ENCODE data around the gene NMB.
"Not testable (repeated sequence)": the region's sequence is repeated elsewhere in the genome, so short reads cannot be mapped to it uniquely, and the experiment has no call there.

NMB gene

DNA sequence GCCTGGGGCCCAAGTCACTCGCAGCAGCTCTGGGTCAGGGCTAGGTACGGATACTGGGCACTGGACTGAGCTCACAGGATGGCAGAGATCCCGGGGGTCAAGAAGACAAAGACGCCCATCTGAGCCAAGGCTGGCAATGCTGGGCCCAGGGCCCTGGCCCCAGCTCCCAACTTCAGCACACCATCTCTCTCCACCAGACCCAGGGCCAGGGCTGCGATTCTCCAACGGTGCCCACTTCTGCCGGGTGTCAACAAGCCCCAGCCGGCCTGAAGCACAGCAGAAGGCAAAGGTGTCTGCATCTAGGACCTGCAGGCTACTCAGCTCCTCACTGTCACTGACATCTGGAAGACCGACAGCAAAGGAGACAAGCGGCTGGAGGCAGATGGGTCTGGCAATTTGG lies 12.5 kb downstream of the NMB start:
- Histone ChIP-seq H3K27me3 (replicated peaks; ENCODE audit: control insufficient read depth, insufficient read depth, low read length, poor library complexity, severe bottlenecking) (no peaks in the 10 kb centered on the region), H3K4me1 (ENCODE audit: control insufficient read depth, insufficient read depth, low read length, poor library complexity, severe bottlenecking) (no peaks in the 10 kb centered on the region), H3K4me3 (ENCODE audit: insufficient read depth, low read depth, low read length, poor library complexity, severe bottlenecking) (no peak overlapping the region), H3K27ac (ENCODE audit: insufficient read depth, low read length, poor library complexity, severe bottlenecking) (no peak overlapping the region), H3K36me3 (ENCODE audit: control insufficient read depth, insufficient read depth, low read length) (peaks cover 75% of the 10 kb centered on the region), H3K9me3 (ENCODE audit: control insufficient read depth, low read length) (no peaks in the 10 kb centered on the region)
- no peak for DNase-seq

DNA sequence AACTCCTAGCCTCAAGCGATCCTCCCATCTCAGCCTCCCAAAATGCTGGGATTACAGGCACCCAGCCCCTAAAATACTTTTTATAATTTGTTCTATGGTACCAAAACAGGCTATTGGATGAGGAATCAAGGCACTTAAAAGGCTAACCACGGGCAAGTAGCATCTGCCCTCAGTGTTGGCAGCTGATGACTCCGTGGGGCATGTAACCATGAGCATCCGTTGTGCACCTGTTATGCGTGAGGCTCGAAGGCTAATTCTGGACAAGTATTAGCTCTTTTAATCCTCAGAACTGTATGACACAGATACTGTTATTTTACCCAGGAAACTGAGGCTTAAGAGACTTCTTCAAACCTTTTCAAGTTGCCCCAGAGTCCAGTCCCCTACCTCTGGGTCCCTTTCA lies 14.2 kb downstream of the NMB start:
- H3K4me3 ChIP-seq (ENCODE audit: insufficient read depth, low read depth, low read length, poor library complexity, severe bottlenecking): no peak overlapping the region
- no peaks in the 10 kb centered on the region for H3K9me3 ChIP-seq (ENCODE audit: control insufficient read depth, low read length)
- DNase-seq: no peak
- no peak overlapping the region for H3K27ac ChIP-seq (ENCODE audit: insufficient read depth, low read length, poor library complexity, severe bottlenecking)
- no peaks in the 10 kb centered on the region for H3K27me3 ChIP-seq (replicated peaks; ENCODE audit: control insufficient read depth, insufficient read depth, low read length, poor library complexity, severe bottlenecking)
- peaks cover 82% of the 10 kb centered on the region for H3K36me3 ChIP-seq (ENCODE audit: control insufficient read depth, insufficient read depth, low read length)
- no peaks in the 10 kb centered on the region for H3K4me1 ChIP-seq (ENCODE audit: control insufficient read depth, insufficient read depth, low read length, poor library complexity, severe bottlenecking)

GRCh38 chr15:84642640-84643039 lies 15.4 kb downstream of the NMB start:
- H3K9me3 ChIP-seq (ENCODE audit: control insufficient read depth, low read length); DNase-seq; H3K4me1 ChIP-seq (ENCODE audit: control insufficient read depth, insufficient read depth, low read length, poor library complexity, severe bottlenecking); H3K27me3 ChIP-seq (replicated peaks; ENCODE audit: control insufficient read depth, insufficient read depth, low read length, poor library complexity, severe bottlenecking); H3K4me3 ChIP-seq (ENCODE audit: insufficient read depth, low read depth, low read length, poor library complexity, severe bottlenecking); H3K27ac ChIP-seq (ENCODE audit: insufficient read depth, low read length, poor library complexity, severe bottlenecking): not testable (repeated sequence)
- H3K36me3 ChIP-seq (ENCODE audit: control insufficient read depth, insufficient read depth, low read length): peaks cover 70% of the 10 kb centered on the region

- H3K27ac ChIP-seq (ENCODE audit: insufficient read depth, low read length, poor library complexity, severe bottlenecking); DNase-seq; H3K9me3 ChIP-seq (ENCODE audit: control insufficient read depth, low read length); H3K27me3 ChIP-seq (replicated peaks; ENCODE audit: control insufficient read depth, insufficient read depth, low read length, poor library complexity, severe bottlenecking); H3K4me1 ChIP-seq (ENCODE audit: control insufficient read depth, insufficient read depth, low read length, poor library complexity, severe bottlenecking); H3K4me3 ChIP-seq (ENCODE audit: insufficient read depth, low read depth, low read length, poor library complexity, severe bottlenecking): not testable (repeated sequence)
- H3K36me3 ChIP-seq (ENCODE audit: control insufficient read depth, insufficient read depth, low read length): peaks cover 63% of the 10 kb centered on the region
These were observed 16.1 kb downstream of the NMB start for GRCh38 chr15:84641871-84642270.

- H3K9me3 ChIP-seq (ENCODE audit: control insufficient read depth, low read length): no peaks in the 10 kb centered on the region
- H3K36me3 ChIP-seq (ENCODE audit: control insufficient read depth, insufficient read depth, low read length): peaks cover 35% of the 10 kb centered on the region
- no peaks in the 10 kb centered on the region for H3K27me3 ChIP-seq (replicated peaks; ENCODE audit: control insufficient read depth, insufficient read depth, low read length, poor library complexity, severe bottlenecking)
- no peak overlapping the region for H3K4me3 ChIP-seq (ENCODE audit: insufficient read depth, low read depth, low read length, poor library complexity, severe bottlenecking)
- H3K27ac ChIP-seq (ENCODE audit: insufficient read depth, low read length, poor library complexity, severe bottlenecking): no peak overlapping the region
- no peak for DNase-seq
- peaks cover 15% of the 10 kb centered on the region for H3K4me1 ChIP-seq (ENCODE audit: control insufficient read depth, insufficient read depth, low read length, poor library complexity, severe bottlenecking)
These were observed 19.9 kb downstream of the NMB start for GRCh38 chr15:84638103-84638502.

GRCh38 chr15:84634228-84634837 lies 23.7 kb downstream of the NMB start:
- Histone ChIP-seq H3K4me3 (ENCODE audit: insufficient read depth, low read depth, low read length, poor library complexity, severe bottlenecking) (peak overlapping the region; percentile 62), H3K4me1 (ENCODE audit: control insufficient read depth, insufficient read depth, low read length, poor library complexity, severe bottlenecking) (peaks cover 31% of the 10 kb centered on the region), H3K27me3 (replicated peaks; ENCODE audit: control insufficient read depth, insufficient read depth, low read length, poor library complexity, severe bottlenecking) (no peaks in the 10 kb centered on the region), H3K36me3 (ENCODE audit: control insufficient read depth, insufficient read depth, low read length) (peaks cover 5% of the 10 kb centered on the region), H3K9me3 (ENCODE audit: control insufficient read depth, low read length) (no peaks in the 10 kb centered on the region), H3K27ac (ENCODE audit: insufficient read depth, low read length, poor library complexity, severe bottlenecking) (peak overlapping the region; percentile 73)
- DNase-seq: no peak

DNA sequence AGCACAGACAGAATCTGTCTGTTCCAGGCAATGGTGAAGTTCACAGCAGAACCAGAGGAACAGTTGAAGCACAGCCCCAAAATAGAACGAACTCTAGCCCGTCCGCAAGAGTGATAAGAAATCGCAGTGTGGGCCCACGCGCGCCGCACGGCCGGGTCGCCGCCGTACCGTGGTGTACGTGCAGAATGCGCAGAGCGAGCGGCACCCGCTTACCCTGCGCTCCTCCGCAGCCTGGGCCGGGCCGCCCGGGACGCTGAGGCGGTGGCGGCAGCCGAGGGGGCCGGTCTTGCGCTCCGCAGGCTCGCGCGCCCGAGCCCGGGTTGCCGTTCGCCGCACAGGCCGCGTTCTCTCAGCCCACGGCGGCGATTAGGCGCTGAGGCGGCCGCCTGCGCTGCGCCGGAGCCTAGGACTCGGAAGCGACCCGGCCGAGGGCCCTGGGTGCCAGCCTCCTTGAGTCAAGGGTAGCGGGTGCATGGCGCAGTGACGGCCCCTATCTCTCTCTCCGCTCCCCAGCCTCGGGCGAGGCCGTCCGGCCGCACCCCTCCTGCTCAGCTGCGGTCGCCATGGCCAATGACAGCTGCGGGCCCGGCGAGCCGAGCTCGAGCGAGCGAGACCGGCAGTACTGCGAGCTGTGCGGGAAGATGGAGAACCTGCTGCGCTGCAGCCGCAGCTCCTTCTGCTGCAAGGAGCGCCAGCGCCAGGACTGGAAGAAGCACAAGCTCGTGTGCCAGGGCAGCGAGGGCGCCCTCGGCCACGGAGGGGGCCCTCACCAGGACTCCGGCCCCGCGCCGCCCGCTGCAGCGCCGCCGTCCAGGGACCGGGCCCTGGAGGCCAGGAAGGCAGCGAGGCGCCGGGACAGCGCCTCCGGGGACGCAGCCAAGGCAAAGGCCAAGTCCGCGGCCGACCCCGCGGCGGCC lies 24.4 kb downstream of the NMB start:
- H3K36me3 ChIP-seq (ENCODE audit: control insufficient read depth, insufficient read depth, low read length): no peaks in the 10 kb centered on the region
- no peaks in the 10 kb centered on the region for H3K27me3 ChIP-seq (replicated peaks; ENCODE audit: control insufficient read depth, insufficient read depth, low read length, poor library complexity, severe bottlenecking)
- peak overlapping the region; percentile 62 for H3K4me3 ChIP-seq (ENCODE audit: insufficient read depth, low read depth, low read length, poor library complexity, severe bottlenecking)
- DNase-seq: peak; percentile 42 to 53 (median 51)
- H3K9me3 ChIP-seq (ENCODE audit: control insufficient read depth, low read length): no peaks in the 10 kb centered on the region
- H3K4me1 ChIP-seq (ENCODE audit: control insufficient read depth, insufficient read depth, low read length, poor library complexity, severe bottlenecking): peaks cover 31% of the 10 kb centered on the region
- peak overlapping the region; percentile 73 for H3K27ac ChIP-seq (ENCODE audit: insufficient read depth, low read length, poor library complexity, severe bottlenecking)

- peak overlapping the region; percentile 64 for H3K4me3 ChIP-seq (ENCODE audit: insufficient read depth, low read depth, low read length, poor library complexity, severe bottlenecking)
- no peaks in the 10 kb centered on the region for H3K9me3 ChIP-seq (ENCODE audit: control insufficient read depth, low read length)
- H3K4me1 ChIP-seq (ENCODE audit: control insufficient read depth, insufficient read depth, low read length, poor library complexity, severe bottlenecking): peaks cover 31% of the 10 kb centered on the region
- no peaks in the 10 kb centered on the region for H3K36me3 ChIP-seq (ENCODE audit: control insufficient read depth, insufficient read depth, low read length)
- DNase-seq: no peak
- H3K27ac ChIP-seq (ENCODE audit: insufficient read depth, low read length, poor library complexity, severe bottlenecking): peak overlapping the region; percentile 73
- no peaks in the 10 kb centered on the region for H3K27me3 ChIP-seq (replicated peaks; ENCODE audit: control insufficient read depth, insufficient read depth, low read length, poor library complexity, severe bottlenecking)
These were observed 26.2 kb downstream of the NMB start for GRCh38 chr15:84631706-84632272.

- H3K36me3 ChIP-seq (ENCODE audit: control insufficient read depth, insufficient read depth, low read length): no peaks in the 10 kb centered on the region
- DNase-seq: no peak
- H3K9me3 ChIP-seq (ENCODE audit: control insufficient read depth, low read length): no peaks in the 10 kb centered on the region
- H3K27me3 ChIP-seq (replicated peaks; ENCODE audit: control insufficient read depth, insufficient read depth, low read length, poor library complexity, severe bottlenecking): no peaks in the 10 kb centered on the region
- H3K4me1 ChIP-seq (ENCODE audit: control insufficient read depth, insufficient read depth, low read length, poor library complexity, severe bottlenecking): peaks cover 17% of the 10 kb centered on the region
- no peak overlapping the region for H3K27ac ChIP-seq (ENCODE audit: insufficient read depth, low read length, poor library complexity, severe bottlenecking)
- H3K4me3 ChIP-seq (ENCODE audit: insufficient read depth, low read depth, low read length, poor library complexity, severe bottlenecking): no peak overlapping the region
These were observed 29.0 kb downstream of the NMB start for GRCh38 chr15:84629033-84629432.

DNA sequence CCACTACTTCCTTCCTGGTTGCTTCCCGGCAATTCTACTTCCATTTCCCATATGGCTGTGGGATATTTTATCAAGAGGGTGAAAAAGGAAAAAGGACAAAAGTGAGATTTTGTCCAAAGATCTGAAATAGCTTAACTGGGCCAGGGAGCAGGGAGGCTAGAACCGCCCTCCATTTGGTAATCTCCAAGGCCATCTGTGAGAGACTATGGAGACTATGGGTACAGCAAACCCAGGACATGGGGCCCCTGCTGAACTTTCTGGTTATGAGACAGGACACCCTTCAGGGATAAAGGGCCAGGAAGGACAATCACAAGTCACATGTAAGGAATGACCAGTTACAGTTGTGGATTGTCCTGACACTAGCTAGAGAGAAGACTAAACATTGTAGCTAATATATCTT lies 32.9 kb downstream of the NMB start:
- H3K4me3 ChIP-seq (ENCODE audit: insufficient read depth, low read depth, low read length, poor library complexity, severe bottlenecking): no peak overlapping the region
- H3K9me3 ChIP-seq (ENCODE audit: control insufficient read depth, low read length): peaks cover 17% of the 10 kb centered on the region
- no peaks in the 10 kb centered on the region for H3K4me1 ChIP-seq (ENCODE audit: control insufficient read depth, insufficient read depth, low read length, poor library complexity, severe bottlenecking)
- no peak for DNase-seq
- H3K36me3 ChIP-seq (ENCODE audit: control insufficient read depth, insufficient read depth, low read length): peaks cover 14% of the 10 kb centered on the region
- H3K27ac ChIP-seq (ENCODE audit: insufficient read depth, low read length, poor library complexity, severe bottlenecking): no peak overlapping the region
- H3K27me3 ChIP-seq (replicated peaks; ENCODE audit: control insufficient read depth, insufficient read depth, low read length, poor library complexity, severe bottlenecking): no peaks in the 10 kb centered on the region
